WTC11 (cell line): ENCODE data around the gene NOP16. TPM values are rescaled to one million over a fixed set of nuclear protein-coding genes. Genes with fewer than 3 reads are reported as not detected.
A peak's percentile ranks its signal among the peaks of the same experiment; 100 is the strongest.

Source experiments
- ATAC-seq: fragments of 200-7000 bp; cut with Tn5 transposase; 2 replicates; pipeline ENCODE4 v1.10.0; 2021; ENCODE audit warnings: mild to moderate bottlenecking, moderate library complexity
- Bru-seq: library from RNA; stranded (reverse); fragments of 400-500 nt; gene quantifications from one replicate; lab custom pipeline; 2021; lab: Mats Ljungman, UMichigan
- CTCF ChIA-PET: fragments of 300-600 bp; sonication (Branson Sonifier 250); formaldehyde crosslinking; loops from one replicate; lab custom pipeline; 2021; ENCODE audit warnings: antibody characterized with exemption; lab: Charles Lee
- POLR2A ChIA-PET: fragments of 350-600 bp; sonication (Branson Sonifier 250); formaldehyde crosslinking; loops from one replicate; lab custom pipeline; 2021; ENCODE audit warnings: antibody characterized with exemption; lab: Charles Lee
- DNase-seq: peaks from one replicate; pipeline ENCODE4 v3.0.0; 2021; ENCODE audit warnings: low spot score
- H3K27ac Mint-ChIP-seq: 2 replicates; pipeline ENCODE4 v1.8.0; 2021; ENCODE audit warnings: mixed read lengths
- H3K27me3 Mint-ChIP-seq: 2 replicates; pipeline ENCODE4 v1.8.0; 2021; ENCODE audit warnings: low read depth, mild to moderate bottlenecking, moderate library complexity, mixed read lengths
- H3K36me3 Mint-ChIP-seq: 2 replicates; pipeline ENCODE4 v1.8.0; 2021; ENCODE audit warnings: mixed read lengths
- H3K4me1 Mint-ChIP-seq: 2 replicates; pipeline ENCODE4 v1.8.0; 2022; ENCODE audit warnings: mixed read lengths
- H3K4me3 Mint-ChIP-seq: 2 replicates; pipeline ENCODE4 v1.8.0; 2021; ENCODE audit warnings: mild to moderate bottlenecking, moderate library complexity, mixed read lengths
- H3K9me3 Mint-ChIP-seq: 2 replicates; pipeline ENCODE4 v1.8.0; 2021; ENCODE audit warnings: mixed read lengths
- ARID4B ChIP-seq: sonication (generic); formaldehyde crosslinking; IDR thresholded peaks from 2 replicates; pipeline ENCODE4 v1.8.0; 2023; ENCODE audit warnings: missing genetic modification reagents, mild to moderate bottlenecking, borderline replicate concordance
- CREM ChIP-seq: sonication (generic); formaldehyde crosslinking; IDR thresholded peaks from 2 replicates; pipeline ENCODE4 v1.8.1; 2022; ENCODE audit warnings: mild to moderate bottlenecking, missing genetic modification reagents, moderate library complexity
- ELF4 ChIP-seq: sonication (generic); formaldehyde crosslinking; IDR thresholded peaks from 2 replicates; pipeline ENCODE4 v1.8.1; 2022; ENCODE audit warnings: low read depth, mild to moderate bottlenecking, moderate library complexity, missing genetic modification reagents
- ESRRA ChIP-seq: sonication (generic); formaldehyde crosslinking; IDR thresholded peaks from 2 replicates; pipeline ENCODE4 v1.8.1; 2022; ENCODE audit warnings: mild to moderate bottlenecking, missing genetic modification reagents, borderline replicate concordance
- FOXJ3 ChIP-seq: sonication (generic); formaldehyde crosslinking; IDR thresholded peaks from 2 replicates; pipeline ENCODE4 v1.9.0; 2021; ENCODE audit warnings: missing genetic modification reagents, mild to moderate bottlenecking, borderline replicate concordance
- FOXP4 ChIP-seq: sonication (generic); formaldehyde crosslinking; IDR thresholded peaks from 2 replicates; pipeline ENCODE4 v1.8.0; 2022; ENCODE audit warnings: mild to moderate bottlenecking, missing genetic modification reagents
- MLX ChIP-seq: sonication (generic); formaldehyde crosslinking; IDR thresholded peaks from 2 replicates; pipeline ENCODE4 v1.8.1; 2023; ENCODE audit warnings: mild to moderate bottlenecking, missing genetic modification reagents, moderate library complexity
- MYBL2 ChIP-seq: sonication (generic); formaldehyde crosslinking; IDR thresholded peaks from 2 replicates; pipeline ENCODE4 v1.8.1; 2023; ENCODE audit warnings: mild to moderate bottlenecking, moderate library complexity, missing genetic modification reagents
- NFATC4 ChIP-seq: fragments of 250-450 bp; sonication (Bioruptor Pico); IDR thresholded peaks from 2 replicates; pipeline ENCODE4 v1.9.0; 2021; ENCODE audit warnings: mild to moderate bottlenecking
- NFE2L1 ChIP-seq: sonication (generic); formaldehyde crosslinking; IDR thresholded peaks from 2 replicates; pipeline ENCODE4 v1.8.1; 2023; ENCODE audit warnings: missing genetic modification reagents
- NR1H2 ChIP-seq: sonication (generic); formaldehyde crosslinking; IDR thresholded peaks from 2 replicates; pipeline ENCODE4 v1.9.0; 2021; ENCODE audit warnings: mild to moderate bottlenecking, moderate library complexity, missing genetic modification reagents
- NR3C1 ChIP-seq: sonication (generic); formaldehyde crosslinking; conservative IDR thresholded peaks from 2 replicates; pipeline ENCODE4 v1.8.1; 2023; ENCODE audit warnings: low read depth, mild to moderate bottlenecking, missing genetic modification reagents
- PRRX2 ChIP-seq: fragments of 250-450 bp; sonication (Bioruptor Pico); IDR thresholded peaks from 2 replicates; pipeline ENCODE4 v1.8.0; 2021; ENCODE audit warnings: mild to moderate bottlenecking
- RELA ChIP-seq: sonication (generic); formaldehyde crosslinking; IDR thresholded peaks from 2 replicates; pipeline ENCODE4 v1.8.1; 2022; ENCODE audit warnings: missing genetic modification reagents, mild to moderate bottlenecking, borderline replicate concordance
- SP1 ChIP-seq: sonication (generic); formaldehyde crosslinking; conservative IDR thresholded peaks from 2 replicates; pipeline ENCODE4 v1.8.1; 2022; ENCODE audit warnings: missing genetic modification reagents
- TCF7 ChIP-seq: sonication (generic); formaldehyde crosslinking; IDR thresholded peaks from 2 replicates; pipeline ENCODE4 v1.8.0; 2022; ENCODE audit warnings: mild to moderate bottlenecking, low read depth, missing genetic modification reagents, moderate library complexity
- TEAD1 ChIP-seq: sonication (generic); formaldehyde crosslinking; IDR thresholded peaks from 2 replicates; pipeline ENCODE4 v1.8.0; 2022; ENCODE audit warnings: mild to moderate bottlenecking, missing genetic modification reagents
- TP53 ChIP-seq: sonication (generic); formaldehyde crosslinking; IDR thresholded peaks from 2 replicates; pipeline ENCODE4 v1.8.1; 2023; ENCODE audit warnings: mild to moderate bottlenecking, missing genetic modification reagents
- USF2 ChIP-seq: sonication (generic); formaldehyde crosslinking; IDR thresholded peaks from 2 replicates; pipeline ENCODE4 v1.8.1; 2023; ENCODE audit warnings: mild to moderate bottlenecking, missing genetic modification reagents, moderate library complexity
- ZBTB21 ChIP-seq: sonication (generic); formaldehyde crosslinking; IDR thresholded peaks from 2 replicates; pipeline ENCODE4 v1.8.1; 2023; ENCODE audit warnings: mild to moderate bottlenecking, missing genetic modification reagents, borderline replicate concordance
- ZMAT4 ChIP-seq: fragments of 250-450 bp; sonication (Bioruptor Pico); IDR thresholded peaks from 2 replicates; pipeline ENCODE4 v1.9.0; 2021; ENCODE audit warnings: mild to moderate bottlenecking
- ZNF317 ChIP-seq: sonication (generic); formaldehyde crosslinking; IDR thresholded peaks from 2 replicates; pipeline ENCODE4 v1.8.1; 2023; ENCODE audit warnings: low read depth, mild to moderate bottlenecking, moderate library complexity, missing genetic modification reagents, borderline replicate concordance
- ZNF423 ChIP-seq: fragments of 250-450 bp; sonication (Bioruptor Pico); IDR thresholded peaks from 2 replicates; pipeline ENCODE4 v2.1.2; 2022; ENCODE audit warnings: mild to moderate bottlenecking, moderate library complexity
- ZNF512 ChIP-seq: sonication (generic); formaldehyde crosslinking; IDR thresholded peaks from 2 replicates; pipeline ENCODE4 v1.8.1; 2022; ENCODE audit warnings: missing genetic modification reagents, borderline replicate concordance
- long read RNA-seq, 3 experiments: library from RNA in 1 of 3; library from capped mRNA in 1 of 3; library from polyadenylated mRNA in 1 of 3; unstranded in 2 of 3; stranded (forward) in 1 of 3; transcript quantifications; one replicate each; pipeline ENCODE4 v2.0.0, GENCODE V29; 2021
- total RNA-seq: library from RNA; stranded (reverse); gene quantifications from 3 replicates; pipeline ENCODE4 v1.2.3, GENCODE V29; 2021

Gene NOP16
- total RNA-seq, result 51.7 to 57.7 TPM (median 52.1 TPM) in 3 replicates
- percentile 96 among the genes with signal in this experiment for Bru-seq, nascent RNA
- long read RNA-seq, experiment 1, transcript NOP16-209 (5 exons, 1,087 nt), result minor isoform, 8 of 181 reads
- long read RNA-seq, experiment 1, transcript NOP16-207 (5 exons, 1,258 nt), result major isoform, 117 of 181 reads
- long read RNA-seq, experiment 1, transcript NOP16-211 (5 exons, 954 nt), result minor isoform, 32 of 181 reads
- long read RNA-seq, experiment 1, partial matches to known transcripts, result 3 of 181 reads
- long read RNA-seq, experiment 1, other reads (novel, unspliced or antisense), result 14 of 181 reads
- long read RNA-seq, experiment 2, transcript NOP16-207 (5 exons, 1,258 nt), result major isoform, 50 of 89 reads
- long read RNA-seq, experiment 2, transcript NOP16-211 (5 exons, 954 nt), result minor isoform, 18 of 89 reads
- long read RNA-seq, experiment 2, transcript NOP16-209 (5 exons, 1,087 nt), result minor isoform, 5 of 89 reads
- long read RNA-seq, experiment 2, partial matches to known transcripts, result 9 of 89 reads
- long read RNA-seq, experiment 2, other reads (novel, unspliced or antisense), result 6 of 89 reads
- long read RNA-seq, experiment 3, transcript NOP16-211 (5 exons, 954 nt), result minor isoform, 58 of 524 reads
- long read RNA-seq, experiment 3, transcript NOP16-203 (4 exons, 582 nt), result minor isoform, 11 of 524 reads
- long read RNA-seq, experiment 3, transcript NOP16-207 (5 exons, 1,258 nt), result major isoform, 397 of 524 reads
- long read RNA-seq, experiment 3, transcript NOP16-209 (5 exons, 1,087 nt), result minor isoform, 22 of 524 reads
- long read RNA-seq, experiment 3, partial matches to known transcripts, result 12 of 524 reads
- long read RNA-seq, experiment 3, other reads (novel, unspliced or antisense), result 20 of 524 reads

- Mint-ChIP-seq H3K27me3 (no peaks in the 10 kb centered on the region; the same call in 1 of the 2 replicates), H3K9me3 (no peaks in the 10 kb centered on the region), H3K27ac (peak within 1 kb of the TSS; percentile 100), H3K4me1 (peaks cover 19% of the 10 kb centered on the region), H3K36me3 (peaks cover 30% of the 10 kb centered on the region), H3K4me3 (peak within 1 kb of the TSS; percentile 99)
- peak; percentile 99 for DNase-seq
- CTCF ChIA-PET, result interaction anchor here (1.0 to 2.6 kb wide), 5 partner anchors 16 to 659 kb away, joined by 3 to 12 read pairs (median 8); partner anchors contain the start of genes CLTB, FAF2 and RNF44
- ATAC-seq, result peak; percentile 92
- POLR2A ChIA-PET, result interaction anchor here (0.8 to 2.0 kb wide), 2 partner anchors 148 to 154 kb away, joined by 3 to 5 read pairs; partner anchors contain the start of gene RNF44
- TF ChIP-seq ELF4 (CRISPR knock-in tag) (no peak), TEAD1 (CRISPR knock-in tag) (peak; percentile 14; the same call in 1 of the 2 replicates), ZBTB21 (CRISPR knock-in tag) (no peak), MYBL2 (CRISPR knock-in tag) (peak; percentile 66), PRRX2 (CRISPR knock-in tag) (no peak), ZMAT4 (no peak), NFATC4 (no peak), MLX (CRISPR knock-in tag) (no peak), NR1H2 (CRISPR knock-in tag) (no peak), USF2 (0 out of 2 replicates have a peak, but pooled peaks have one; percentile 43), ZNF512 (CRISPR knock-in tag) (no peak), RELA (CRISPR knock-in tag) (0 out of 2 replicates have a peak, but pooled peaks have one; percentile 66), SP1 (peak; percentile 85), TP53 (CRISPR knock-in tag) (no peak), FOXP4 (CRISPR knock-in tag) (peak; percentile 60; the same call in 1 of the 2 replicates), CREM (CRISPR knock-in tag) (peak; percentile 41; the same call in 1 of the 2 replicates), NR3C1 (CRISPR knock-in tag) (no peak), ZNF423 (CRISPR knock-in tag) (no peak), ESRRA (CRISPR knock-in tag) (no peak; the same call in none of the 2 replicates), NFE2L1 (CRISPR knock-in tag) (peak; percentile 63; the same call in 1 of the 2 replicates), ZNF317 (CRISPR knock-in tag) (no peak), FOXJ3 (no peak), TCF7 (CRISPR knock-in tag) (no peak), ARID4B (peak; percentile 85; the same call in 1 of the 2 replicates)
Measured at GRCh38 chr5:176388444-176389134, at the start of gene NOP16, which contains the start of gene HIGD2A. NOP16 (minus strand) TSS chr5:176388598; CDS start chr5:176388539, 59 bp downstream. HIGD2A (plus strand) TSS chr5:176388751; CDS start chr5:176388820, 69 bp downstream.
